ENCODE measurements around the gene WDR62.

DNA sequence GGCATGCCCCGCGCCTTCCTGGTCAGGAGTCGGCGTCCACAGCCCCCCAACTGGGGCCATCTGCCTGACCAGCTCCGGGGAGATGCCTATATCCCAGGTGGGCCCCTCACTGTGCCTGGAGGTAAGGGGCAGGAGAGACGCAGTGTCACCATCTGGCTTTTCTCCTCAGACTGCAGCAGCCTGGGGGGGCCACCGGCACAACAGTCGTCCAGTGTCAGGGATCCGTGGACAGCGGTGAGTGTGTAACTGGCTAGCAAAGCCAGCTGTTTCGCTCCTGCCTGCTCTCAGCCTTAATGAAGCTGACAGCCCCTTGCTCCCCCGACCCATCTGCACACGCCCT, 56.5 kb downstream of the WDR62 start:
- TF ChIP-seq, protein P1, sequence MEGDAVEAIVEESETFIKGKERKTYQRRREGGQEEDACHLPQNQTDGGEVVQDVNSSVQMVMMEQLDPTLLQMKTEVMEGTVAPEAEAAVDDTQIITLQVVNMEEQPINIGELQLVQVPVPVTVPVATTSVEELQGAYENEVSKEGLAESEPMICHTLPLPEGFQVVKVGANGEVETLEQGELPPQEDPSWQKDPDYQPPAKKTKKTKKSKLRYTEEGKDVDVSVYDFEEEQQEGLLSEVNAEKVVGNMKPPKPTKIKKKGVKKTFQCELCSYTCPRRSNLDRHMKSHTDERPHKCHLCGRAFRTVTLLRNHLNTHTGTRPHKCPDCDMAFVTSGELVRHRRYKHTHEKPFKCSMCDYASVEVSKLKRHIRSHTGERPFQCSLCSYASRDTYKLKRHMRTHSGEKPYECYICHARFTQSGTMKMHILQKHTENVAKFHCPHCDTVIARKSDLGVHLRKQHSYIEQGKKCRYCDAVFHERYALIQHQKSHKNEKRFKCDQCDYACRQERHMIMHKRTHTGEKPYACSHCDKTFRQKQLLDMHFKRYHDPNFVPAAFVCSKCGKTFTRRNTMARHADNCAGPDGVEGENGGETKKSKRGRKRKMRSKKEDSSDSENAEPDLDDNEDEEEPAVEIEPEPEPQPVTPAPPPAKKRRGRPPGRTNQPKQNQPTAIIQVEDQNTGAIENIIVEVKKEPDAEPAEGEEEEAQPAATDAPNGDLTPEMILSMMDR (IDR thresholded peaks at IDR 0.05), result no peak
- TF ChIP-seq, protein P2, sequence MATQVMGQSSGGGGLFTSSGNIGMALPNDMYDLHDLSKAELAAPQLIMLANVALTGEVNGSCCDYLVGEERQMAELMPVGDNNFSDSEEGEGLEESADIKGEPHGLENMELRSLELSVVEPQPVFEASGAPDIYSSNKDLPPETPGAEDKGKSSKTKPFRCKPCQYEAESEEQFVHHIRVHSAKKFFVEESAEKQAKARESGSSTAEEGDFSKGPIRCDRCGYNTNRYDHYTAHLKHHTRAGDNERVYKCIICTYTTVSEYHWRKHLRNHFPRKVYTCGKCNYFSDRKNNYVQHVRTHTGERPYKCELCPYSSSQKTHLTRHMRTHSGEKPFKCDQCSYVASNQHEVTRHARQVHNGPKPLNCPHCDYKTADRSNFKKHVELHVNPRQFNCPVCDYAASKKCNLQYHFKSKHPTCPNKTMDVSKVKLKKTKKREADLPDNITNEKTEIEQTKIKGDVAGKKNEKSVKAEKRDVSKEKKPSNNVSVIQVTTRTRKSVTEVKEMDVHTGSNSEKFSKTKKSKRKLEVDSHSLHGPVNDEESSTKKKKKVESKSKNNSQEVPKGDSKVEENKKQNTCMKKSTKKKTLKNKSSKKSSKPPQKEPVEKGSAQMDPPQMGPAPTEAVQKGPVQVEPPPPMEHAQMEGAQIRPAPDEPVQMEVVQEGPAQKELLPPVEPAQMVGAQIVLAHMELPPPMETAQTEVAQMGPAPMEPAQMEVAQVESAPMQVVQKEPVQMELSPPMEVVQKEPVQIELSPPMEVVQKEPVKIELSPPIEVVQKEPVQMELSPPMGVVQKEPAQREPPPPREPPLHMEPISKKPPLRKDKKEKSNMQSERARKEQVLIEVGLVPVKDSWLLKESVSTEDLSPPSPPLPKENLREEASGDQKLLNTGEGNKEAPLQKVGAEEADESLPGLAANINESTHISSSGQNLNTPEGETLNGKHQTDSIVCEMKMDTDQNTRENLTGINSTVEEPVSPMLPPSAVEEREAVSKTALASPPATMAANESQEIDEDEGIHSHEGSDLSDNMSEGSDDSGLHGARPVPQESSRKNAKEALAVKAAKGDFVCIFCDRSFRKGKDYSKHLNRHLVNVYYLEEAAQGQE (IDR thresholded peaks at IDR 0.05; ENCODE audit: insufficient read depth in 1 of 2, low read depth in 2 of 2, low read length in 1 of 2), result no peak
- no peak for TF ChIP-seq POLR2AphosphoS5 (IDR thresholded peaks at IDR 0.05; ENCODE audit: low read depth, low read length)
- no peak for TF ChIP-seq SIN3A (IDR thresholded peaks at IDR 0.05; ENCODE audit: borderline replicate concordance, insufficient read depth, low read depth, low read length)
